HEK293 (cell line): ENCODE results near the gene FTO.

Experiments
- CTCF ChIA-PET: fragments of 350-600 bp; formaldehyde crosslinking; extraction: SDS; loops from one replicate; lab custom pipeline; 2021; ENCODE audit warnings: antibody characterized with exemption; lab: Yijun Ruan, JAX
- POLR2A ChIA-PET: fragments of 300-600 bp; formaldehyde crosslinking; extraction: SDS; loops from one replicate; lab custom pipeline; 2020; ENCODE audit warnings: antibody characterized with exemption, inconsistent platforms; lab: Yijun Ruan, JAX
- H3K27ac ChIP-seq: fragments of 200-500 bp; sonication (Bioruptor generic); 2 replicates; pipeline ENCODE4 v1.5.1; 2014; ENCODE audit warnings: low read depth, low read length, control low read depth, inconsistent platforms; ENCODE audit errors: extremely low read depth
- H3K36me3 ChIP-seq, 2 experiments: fragments of 200-500 bp in 1 of 2; sonication (Bioruptor generic) in 1 of 2; 1 replicate in 1 of 2; 2 replicates in 1 of 2; pipeline ENCODE4 v1.5.1; 2014 to 2017; ENCODE audit warnings: inconsistent platforms in 2 of 2, low read length in 2 of 2; ENCODE audit not compliant: control insufficient read depth in 2 of 2, insufficient read depth in 1 of 2
- H3K4me1 ChIP-seq: fragments of 200-500 bp; sonication (Bioruptor generic); 2 replicates; pipeline ENCODE4 v1.5.1; 2014; ENCODE audit warnings: mild to moderate bottlenecking, low read length, inconsistent platforms; ENCODE audit not compliant: control insufficient read depth, insufficient read depth
- H3K4me3 ChIP-seq: 2 replicates; pipeline ENCODE4 v1.5.1; 2011; ENCODE audit warnings: low read depth, mild to moderate bottlenecking, control low read depth, low read length, moderate library complexity
- H3K9me3 ChIP-seq: fragments of 200-500 bp; sonication (Bioruptor generic); 2 replicates; pipeline ENCODE4 v1.5.1; 2014; ENCODE audit warnings: low read depth, low read length, inconsistent platforms; ENCODE audit not compliant: control insufficient read depth, insufficient read depth
- EGR2 ChIP-seq: fragments of 450-650 bp; formaldehyde crosslinking; IDR thresholded peaks from 2 replicates; pipeline ENCODE4 v1.5.1; 2016; ENCODE audit warnings: low read depth, missing biosample characterization, missing genetic modification characterization
- ELK4 ChIP-seq: IDR thresholded peaks from 2 replicates; pipeline ENCODE4 v1.6.1; 2011; ENCODE audit warnings: mild to moderate bottlenecking, low read depth, low read length, borderline replicate concordance
- TSHZ1 ChIP-seq: fragments of 450-650 bp; formaldehyde crosslinking; IDR thresholded peaks from 2 replicates; pipeline ENCODE4 v1.5.1; 2016; ENCODE audit warnings: missing biosample characterization, missing genetic modification characterization, borderline replicate concordance
- YY1 ChIP-seq: fragments of 450-650 bp; formaldehyde crosslinking; IDR thresholded peaks from 2 replicates; pipeline ENCODE4 v1.5.1; 2018; ENCODE audit warnings: missing biosample characterization, missing genetic modification characterization
- ZFP41 ChIP-seq: fragments of 450-650 bp; formaldehyde crosslinking; IDR thresholded peaks from 2 replicates; pipeline ENCODE4 v1.5.1; 2016; ENCODE audit warnings: missing biosample characterization, missing genetic modification characterization, borderline replicate concordance
- ZNF146 ChIP-seq: fragments of 450-650 bp; formaldehyde crosslinking; IDR thresholded peaks from 2 replicates; pipeline ENCODE4 v1.5.1; 2016; ENCODE audit warnings: missing biosample characterization, missing genetic modification characterization
- ZNF174 ChIP-seq: fragments of 450-650 bp; formaldehyde crosslinking; IDR thresholded peaks from 2 replicates; pipeline ENCODE4 v1.5.0; 2017; ENCODE audit warnings: missing biosample characterization, mild to moderate bottlenecking, missing genetic modification characterization
- ZNF248 ChIP-seq: fragments of 450-650 bp; formaldehyde crosslinking; IDR thresholded peaks from 2 replicates; pipeline ENCODE4 v1.5.1; 2017; ENCODE audit warnings: missing biosample characterization, missing genetic modification characterization
- ZNF292 ChIP-seq: fragments of 450-650 bp; formaldehyde crosslinking; IDR thresholded peaks from 2 replicates; pipeline ENCODE4 v1.5.1; 2016; ENCODE audit warnings: low read depth, missing biosample characterization, missing genetic modification characterization, borderline replicate concordance
- ZNF302 ChIP-seq: fragments of 450-650 bp; formaldehyde crosslinking; IDR thresholded peaks from 2 replicates; pipeline ENCODE4 v1.5.1; 2016; ENCODE audit warnings: missing biosample characterization, missing genetic modification characterization, low read depth
- ZNF341 ChIP-seq: fragments of 450-650 bp; formaldehyde crosslinking; IDR thresholded peaks from 2 replicates; pipeline ENCODE4; 2016; ENCODE audit warnings: low read depth, missing biosample characterization, missing genetic modification characterization
- ZNF37A ChIP-seq: fragments of 450-650 bp; IDR thresholded peaks from 2 replicates; pipeline ENCODE4 v1.5.1; 2018; ENCODE audit warnings: missing biosample characterization, missing genetic modification characterization
- ZNF561 ChIP-seq: fragments of 450-650 bp; IDR thresholded peaks from 2 replicates; pipeline ENCODE4 v1.5.1; 2018; ENCODE audit warnings: missing biosample characterization, missing genetic modification characterization, borderline replicate concordance
- TF ChIP-seq, protein P1 (sequence below): fragments of 450-650 bp; formaldehyde crosslinking; IDR thresholded peaks from 2 replicates; pipeline ENCODE4 v1.5.1; 2016; ENCODE audit warnings: missing biosample characterization, missing genetic modification characterization
- TF ChIP-seq, protein P2 (sequence below): fragments of 450-650 bp; formaldehyde crosslinking; IDR thresholded peaks from 2 replicates; pipeline ENCODE4 v1.5.1; 2016; ENCODE audit warnings: missing biosample characterization, missing genetic modification characterization
- TF ChIP-seq, protein P3 (sequence below): fragments of 450-650 bp; formaldehyde crosslinking; IDR thresholded peaks from 2 replicates; pipeline ENCODE4 v1.5.1; 2016; ENCODE audit warnings: missing biosample characterization, missing genetic modification characterization, borderline replicate concordance
- TF ChIP-seq, protein P4 (sequence below): fragments of 450-650 bp; IDR thresholded peaks from 2 replicates; pipeline ENCODE4 v1.5.1; 2018; ENCODE audit warnings: missing biosample characterization, missing genetic modification characterization
- TF ChIP-seq, protein P5 (sequence below): fragments of 450-650 bp; formaldehyde crosslinking; IDR thresholded peaks from 2 replicates; pipeline ENCODE4 v1.5.1; 2017; ENCODE audit warnings: missing biosample characterization, missing genetic modification characterization
- TF ChIP-seq, protein P6 (sequence below): fragments of 450-650 bp; formaldehyde crosslinking; IDR thresholded peaks from 2 replicates; pipeline ENCODE4; 2016; ENCODE audit warnings: missing biosample characterization, missing genetic modification characterization

Gene FTO

GRCh38 chr16:53920988-53921387 lies 217.0 kb downstream of the FTO start:
- TF ChIP-seq, protein P1, sequence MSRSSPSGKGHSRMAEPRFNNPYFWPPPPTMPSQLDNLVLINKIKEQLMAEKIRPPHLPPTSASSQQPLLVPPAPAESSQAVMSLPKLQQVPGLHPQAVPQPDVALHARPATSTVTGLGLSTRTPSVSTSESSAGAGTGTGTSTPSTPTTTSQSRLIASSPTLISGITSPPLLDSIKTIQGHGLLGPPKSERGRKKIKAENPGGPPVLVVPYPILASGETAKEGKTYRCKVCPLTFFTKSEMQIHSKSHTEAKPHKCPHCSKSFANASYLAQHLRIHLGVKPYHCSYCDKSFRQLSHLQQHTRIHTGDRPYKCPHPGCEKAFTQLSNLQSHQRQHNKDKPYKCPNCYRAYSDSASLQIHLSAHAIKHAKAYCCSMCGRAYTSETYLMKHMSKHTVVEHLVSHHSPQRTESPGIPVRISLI: no peak
- TF ChIP-seq ZNF248 (tag by site-specific recombination) (no peak), ZNF341 (no peak)
- TF ChIP-seq, protein P2, sequence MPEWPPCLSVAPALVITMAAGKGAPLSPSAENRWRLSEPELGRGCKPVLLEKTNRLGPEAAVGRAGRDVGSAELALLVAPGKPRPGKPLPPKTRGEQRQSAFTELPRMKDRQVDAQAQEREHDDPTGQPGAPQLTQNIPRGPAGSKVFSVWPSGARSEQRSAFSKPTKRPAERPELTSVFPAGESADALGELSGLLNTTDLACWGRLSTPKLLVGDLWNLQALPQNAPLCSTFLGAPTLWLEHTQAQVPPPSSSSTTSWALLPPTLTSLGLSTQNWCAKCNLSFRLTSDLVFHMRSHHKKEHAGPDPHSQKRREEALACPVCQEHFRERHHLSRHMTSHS: no peak
- TF ChIP-seq, protein P3, sequence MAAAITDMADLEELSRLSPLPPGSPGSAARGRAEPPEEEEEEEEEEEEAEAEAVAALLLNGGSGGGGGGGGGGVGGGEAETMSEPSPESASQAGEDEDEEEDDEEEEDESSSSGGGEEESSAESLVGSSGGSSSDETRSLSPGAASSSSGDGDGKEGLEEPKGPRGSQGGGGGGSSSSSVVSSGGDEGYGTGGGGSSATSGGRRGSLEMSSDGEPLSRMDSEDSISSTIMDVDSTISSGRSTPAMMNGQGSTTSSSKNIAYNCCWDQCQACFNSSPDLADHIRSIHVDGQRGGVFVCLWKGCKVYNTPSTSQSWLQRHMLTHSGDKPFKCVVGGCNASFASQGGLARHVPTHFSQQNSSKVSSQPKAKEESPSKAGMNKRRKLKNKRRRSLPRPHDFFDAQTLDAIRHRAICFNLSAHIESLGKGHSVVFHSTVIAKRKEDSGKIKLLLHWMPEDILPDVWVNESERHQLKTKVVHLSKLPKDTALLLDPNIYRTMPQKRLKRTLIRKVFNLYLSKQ (tag by site-specific recombination): no peak
- Histone ChIP-seq H3K4me1 (peaks cover 20% of the 10 kb centered on the region), H3K4me3 (no peak overlapping the region), H3K9me3 (no peaks in the 10 kb centered on the region), H3K27ac (no peak overlapping the region), H3K36me3 (no peaks in the 10 kb centered on the region)
- POLR2A ChIA-PET: no interaction called here
- CTCF ChIA-PET: no interaction called here

GRCh38 chr16:53922067-53922806 lies 218.3 kb downstream of the FTO start:
- Histone ChIP-seq H3K4me1 (peaks cover 20% of the 10 kb centered on the region), H3K36me3 (no peaks in the 10 kb centered on the region), H3K9me3 (no peaks in the 10 kb centered on the region), H3K4me3 (no peak overlapping the region), H3K27ac (no peak overlapping the region)
- ChIA-PET CTCF (interaction anchor here (0.7 kb wide), 1 partner anchor 20 kb away, joined by 3 read pairs; no protein-coding TSS in a partner anchor), POLR2A (no interaction called here)
- TF ChIP-seq ZNF561 (tag by site-specific recombination): no peak
- no peak for TF ChIP-seq YY1 (tag by site-specific recombination)
- no peak for TF ChIP-seq ZNF37A
- TF ChIP-seq ZNF146: no peak
- TF ChIP-seq TSHZ1 (tag by site-specific recombination): no peak
- no peak for TF ChIP-seq ZNF174
- TF ChIP-seq ZNF292: no peak
- TF ChIP-seq, protein P4, sequence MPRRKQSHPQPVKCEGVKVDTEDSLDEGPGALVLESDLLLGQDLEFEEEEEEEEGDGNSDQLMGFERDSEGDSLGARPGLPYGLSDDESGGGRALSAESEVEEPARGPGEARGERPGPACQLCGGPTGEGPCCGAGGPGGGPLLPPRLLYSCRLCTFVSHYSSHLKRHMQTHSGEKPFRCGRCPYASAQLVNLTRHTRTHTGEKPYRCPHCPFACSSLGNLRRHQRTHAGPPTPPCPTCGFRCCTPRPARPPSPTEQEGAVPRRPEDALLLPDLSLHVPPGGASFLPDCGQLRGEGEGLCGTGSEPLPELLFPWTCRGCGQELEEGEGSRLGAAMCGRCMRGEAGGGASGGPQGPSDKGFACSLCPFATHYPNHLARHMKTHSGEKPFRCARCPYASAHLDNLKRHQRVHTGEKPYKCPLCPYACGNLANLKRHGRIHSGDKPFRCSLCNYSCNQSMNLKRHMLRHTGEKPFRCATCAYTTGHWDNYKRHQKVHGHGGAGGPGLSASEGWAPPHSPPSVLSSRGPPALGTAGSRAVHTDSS (tag by site-specific recombination): no peak
- no peak for TF ChIP-seq ZNF302 (tag by site-specific recombination)
- no peak for TF ChIP-seq EGR2 (tag by site-specific recombination)
- no peak for TF ChIP-seq ELK4
- TF ChIP-seq ZFP41 (tag by site-specific recombination): no peak
- TF ChIP-seq, protein P5, sequence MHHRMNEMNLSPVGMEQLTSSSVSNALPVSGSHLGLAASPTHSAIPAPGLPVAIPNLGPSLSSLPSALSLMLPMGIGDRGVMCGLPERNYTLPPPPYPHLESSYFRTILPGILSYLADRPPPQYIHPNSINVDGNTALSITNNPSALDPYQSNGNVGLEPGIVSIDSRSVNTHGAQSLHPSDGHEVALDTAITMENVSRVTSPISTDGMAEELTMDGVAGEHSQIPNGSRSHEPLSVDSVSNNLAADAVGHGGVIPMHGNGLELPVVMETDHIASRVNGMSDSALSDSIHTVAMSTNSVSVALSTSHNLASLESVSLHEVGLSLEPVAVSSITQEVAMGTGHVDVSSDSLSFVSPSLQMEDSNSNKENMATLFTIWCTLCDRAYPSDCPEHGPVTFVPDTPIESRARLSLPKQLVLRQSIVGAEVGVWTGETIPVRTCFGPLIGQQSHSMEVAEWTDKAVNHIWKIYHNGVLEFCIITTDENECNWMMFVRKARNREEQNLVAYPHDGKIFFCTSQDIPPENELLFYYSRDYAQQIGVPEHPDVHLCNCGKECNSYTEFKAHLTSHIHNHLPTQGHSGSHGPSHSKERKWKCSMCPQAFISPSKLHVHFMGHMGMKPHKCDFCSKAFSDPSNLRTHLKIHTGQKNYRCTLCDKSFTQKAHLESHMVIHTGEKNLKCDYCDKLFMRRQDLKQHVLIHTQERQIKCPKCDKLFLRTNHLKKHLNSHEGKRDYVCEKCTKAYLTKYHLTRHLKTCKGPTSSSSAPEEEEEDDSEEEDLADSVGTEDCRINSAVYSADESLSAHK (tag by site-specific recombination): no peak
- TF ChIP-seq, protein P6, sequence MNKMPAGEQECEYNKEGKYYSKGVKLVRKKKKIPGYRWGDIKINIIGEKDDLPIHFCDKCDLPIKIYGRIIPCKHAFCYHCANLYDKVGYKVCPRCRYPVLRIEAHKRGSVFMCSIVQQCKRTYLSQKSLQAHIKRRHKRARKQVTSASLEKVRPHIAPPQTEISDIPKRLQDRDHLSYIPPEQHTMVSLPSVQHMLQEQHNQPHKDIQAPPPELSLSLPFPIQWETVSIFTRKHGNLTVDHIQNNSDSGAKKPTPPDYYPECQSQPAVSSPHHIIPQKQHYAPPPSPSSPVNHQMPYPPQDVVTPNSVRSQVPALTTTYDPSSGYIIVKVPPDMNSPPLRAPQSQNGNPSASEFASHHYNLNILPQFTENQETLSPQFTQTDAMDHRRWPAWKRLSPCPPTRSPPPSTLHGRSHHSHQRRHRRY: no peak
